GM18498 (cell line): ENCODE data around the gene RTL3.
"Not testable (repeated sequence)": the region's sequence is repeated elsewhere in the genome, so short reads cannot be mapped to it uniquely, and the experiment has no call there.

ENCODE experiments used
- ATAC-seq: cut with Tn5 transposase; IDR thresholded peaks from one replicate; pipeline ENCODE4 v1.9.1; 2021; ENCODE audit warnings: mild to moderate bottlenecking, moderate library complexity; ENCODE audit not compliant: unreplicated experiment

Gene RTL3

GRCh38 chrX:78658845-78659744 is at the start of gene RTL3:
Gene RTL3, minus strand, starts transcription at chrX:78659328. Its CDS starts 908 bp downstream, at chrX:78658420.
- peak; percentile 51 for ATAC-seq

- no peak for ATAC-seq
Observed at GRCh38 chrX:78708816-78709215, 49.7 kb upstream of the RTL3 start.

- no peak for ATAC-seq
Observed at GRCh38 chrX:78708262-78708661, 49.1 kb upstream of the RTL3 start.

- ATAC-seq, result no peak
Observed at GRCh38 chrX:78706071-78706470, 46.9 kb upstream of the RTL3 start.

- ATAC-seq, result no peak
Observed at GRCh38 chrX:78693536-78693935, 34.4 kb upstream of the RTL3 start.

GRCh38 chrX:78693012-78693411 is 33.9 kb upstream of the RTL3 start:
- ATAC-seq, result no peak

GRCh38 chrX:78687586-78687985 is 28.5 kb upstream of the RTL3 start:
- peak; percentile 99 for ATAC-seq

- no peak for ATAC-seq
Observed at GRCh38 chrX:78673246-78673645, 14.1 kb upstream of the RTL3 start.

- ATAC-seq, result no peak
Observed at GRCh38 chrX:78665342-78665741, 6.2 kb upstream of the RTL3 start.

GRCh38 chrX:78661836-78662235 is 2.7 kb upstream of the RTL3 start:
- ATAC-seq, result no peak

GRCh38 chrX:78659955-78660354 is 827 bp upstream of the RTL3 start:
- no peak for ATAC-seq

GRCh38 chrX:78658414-78658813 is 714 bp downstream of the RTL3 start:
- no peak for ATAC-seq

- no peak for ATAC-seq
Observed at GRCh38 chrX:78655642-78656041, 3.5 kb downstream of the RTL3 start.

GRCh38 chrX:78653118-78653822 is 5.9 kb downstream of the RTL3 start:
- ATAC-seq, result peak; percentile 55

- peak; percentile 88 for ATAC-seq
Observed at GRCh38 chrX:78650906-78651437, 8.2 kb downstream of the RTL3 start.

GRCh38 chrX:78643874-78644273 is 15.3 kb downstream of the RTL3 start:
- ATAC-seq, result no peak

GRCh38 chrX:78643096-78643495 is 16.0 kb downstream of the RTL3 start:
- no peak for ATAC-seq

- ATAC-seq, result not testable (repeated sequence)
Observed at GRCh38 chrX:78636096-78636495, 23.0 kb downstream of the RTL3 start.

- no peak for ATAC-seq
Observed at GRCh38 chrX:78624962-78625909, 33.9 kb downstream of the RTL3 start.

- no peak for ATAC-seq
Observed at GRCh38 chrX:78624426-78624825, 34.7 kb downstream of the RTL3 start.

GRCh38 chrX:78622831-78623230 is 36.3 kb downstream of the RTL3 start:
- ATAC-seq, result no peak
